ENCODE data around the gene OGFOD1. TPM values are rescaled to one million over a fixed set of nuclear protein-coding genes. Genes with fewer than 3 reads are reported as not detected.

Gene OGFOD1
- total RNA-seq (28.7 and 30.9 TPM in 2 replicates), polyA plus RNA-seq (6.0 and 8.4 TPM in 2 replicates), polyA minus RNA-seq (9.1 and 17.6 TPM in 2 replicates)
- 29.1 TPM for total RNA-seq (2013)

- Histone ChIP-seq H3K27me3 (replicated peaks in 1 of 4; ENCODE audit: control extremely low read depth in 1 of 4, control insufficient read depth in 3 of 4, insufficient read depth in 4 of 4, low read length in 3 of 4) (no peaks in the 10 kb centered on the region), H3K4me3 (ENCODE audit: control extremely low read depth in 1 of 5, extremely low read depth in 1 of 5, insufficient read depth in 1 of 5, low read depth in 2 of 5, low read length in 4 of 5) (peak within 1 kb of the TSS; percentile 68 to 88 (median 85)), H3K9ac (ENCODE audit: low read length) (peak within 1 kb of the TSS; percentile 77), H3K36me3 (replicated peaks in 1 of 2; ENCODE audit: control extremely low read depth in 1 of 2, control insufficient read depth in 1 of 2, extremely low read depth in 1 of 2, insufficient read depth in 2 of 2, low read length in 1 of 2) (peaks cover under 1 to 19% of the 10 kb centered on the region in 2 experiments), H3K4me1 (ENCODE audit: control insufficient read depth in 2 of 2, insufficient read depth in 2 of 2, low read length in 2 of 2) (peaks cover 24 to 28% of the 10 kb centered on the region in 2 donors), H2AFZ (ENCODE audit: insufficient read depth, low read depth, low read length, poor library complexity, severe bottlenecking) (peak within 1 kb of the TSS; percentile 93), H3K4me2 (replicated peaks; ENCODE audit: low read depth, low read length, poor library complexity, severe bottlenecking) (peak within 1 kb of the TSS; percentile 83), H3K9me3 (ENCODE audit: control extremely low read depth in 1 of 3, control insufficient read depth in 2 of 3, insufficient read depth in 1 of 3, low read length in 2 of 3) (no peaks in the 10 kb centered on the region), H3K79me2 (ENCODE audit: control insufficient read depth, insufficient read depth, low read length) (peaks cover 75% of the 10 kb centered on the region), H4K20me1 (ENCODE audit: control insufficient read depth, insufficient read depth, low read length, poor library complexity, severe bottlenecking) (peaks cover 14% of the 10 kb centered on the region), H3K27ac (ENCODE audit: low read length in 2 of 2) (peak within 1 kb of the TSS; percentile 53 to 71)
- DNase-seq = peak; percentile 95
- Mint-ChIP-seq H3K4me1 (peaks cover 38% of the 10 kb centered on the region), H3K4me3 (peak within 1 kb of the TSS; percentile 93), H3K27me3 (no peaks in the 10 kb centered on the region), H3K27ac (peak within 1 kb of the TSS; percentile 90), H3K9me3 (ENCODE audit: insufficient read depth) (no peaks in the 10 kb centered on the region)
- WGBS (ENCODE audit: insufficient coverage) = under 1% methylated on average over 56 of the region's 56 CpGs
- ChIA-PET CTCF (interaction anchor here (0.6 to 2.7 kb wide), 7 partner anchors 10 to 252 kb away, joined by 3 to 10 read pairs (median 4); no protein-coding TSS in a partner anchor), POLR2A (interaction anchor here (0.5 to 1.0 kb wide), 3 partner anchors 9 to 251 kb away, joined by 3 read pairs; no protein-coding TSS in a partner anchor)
- ATAC-seq (ENCODE audit: low read depth) = peak; percentile 99
- intact Hi-C loops (cut with micrococcal nuclease) = loop anchor here (1.0 to 10.0 kb wide), 7 partner anchors 26 to 736 kb away; partner anchors contain the start of genes AMFR, BBS2, NUP93 and PSME3IP1
- no peak for TF ChIP-seq CTCF (IDR thresholded peaks at IDR 0.05)
Observed at GRCh38 chr16:56450986-56451752, at the start of gene OGFOD1, which contains the start of gene NUDT21. Gene OGFOD1 (plus strand): TSS chr16:56451554. CDS start chr16:56451613, 59 bp downstream. Gene NUDT21 (minus strand): TSS chr16:56451332. CDS start chr16:56451202, 130 bp downstream.

Measured in B cell (primary cell).